ENCODE data around the gene SLC15A4. TPM values are rescaled to one million over a fixed set of nuclear protein-coding genes. Genes with fewer than 3 reads are reported as not detected.

The SLC15A4 gene
- total RNA-seq, 1 experiment from 2014 or later, result 29.1 TPM

- no TSS peak for BruUV-seq (replicated peaks)
- H3K4me3 ChIP-seq (ENCODE audit: low read depth in 2 of 2, low read length in 2 of 2), result no peak overlapping the region
- H3K36me3 ChIP-seq (ENCODE audit: control insufficient read depth, insufficient read depth, low read length), result peaks cover 11% of the 10 kb centered on the region; the same call in 1 of the 2 replicates
- no peaks in the 10 kb centered on the region for H3K9me3 ChIP-seq (ENCODE audit: control insufficient read depth, insufficient read depth, low read depth, low read length)
- H3K27me3 ChIP-seq (ENCODE audit: control insufficient read depth, insufficient read depth, low read length), result no peaks in the 10 kb centered on the region
- ChIA-PET CTCF (no interaction called here), POLR2A (no interaction called here)
- H3K4me1 ChIP-seq (ENCODE audit: control insufficient read depth, insufficient read depth, low read length), result no peaks in the 10 kb centered on the region
- ATAC-seq (no peak), DNase-seq (ENCODE audit: low read depth, low spot score) (no peak)
- H3K27ac ChIP-seq (ENCODE audit: low read length), result no peak overlapping the region
- in situ Hi-C loops (cut with HindIII; ENCODE audit: low pct_unique_long_range_greater_than_20kb, low sequenced_read_pairs) (no loop called here), intact Hi-C loops (cut with micrococcal nuclease; ENCODE audit: unreplicated experiment) (no loop called here)
- no peak for TF ChIP-seq REST (IDR thresholded peaks at IDR 0.05; ENCODE audit: insufficient read depth in 1 of 2, low read depth in 2 of 2, low read length in 1 of 2)
- no peak for TF ChIP-seq SIN3A (IDR thresholded peaks at IDR 0.05; ENCODE audit: borderline replicate concordance, insufficient read depth, low read depth, low read length)
- no peak for TF ChIP-seq CTCF (IDR thresholded peaks at IDR 0.05)
- TF ChIP-seq POLR2AphosphoS5 (IDR thresholded peaks at IDR 0.05; ENCODE audit: low read depth, low read length), result no peak
- TF ChIP-seq TCF7L2 (IDR thresholded peaks at IDR 0.05; ENCODE audit: low read depth, low read length), result no peak
Measured at GRCh38 chr12:128790221-128790620, 33.5 kb downstream of the SLC15A4 start.

- TF ChIP-seq REST (IDR thresholded peaks at IDR 0.05; ENCODE audit: insufficient read depth in 1 of 2, low read depth in 2 of 2, low read length in 1 of 2) (no peak), CTCF (IDR thresholded peaks at IDR 0.05) (no peak), SIN3A (IDR thresholded peaks at IDR 0.05; ENCODE audit: borderline replicate concordance, insufficient read depth, low read depth, low read length) (no peak), POLR2AphosphoS5 (IDR thresholded peaks at IDR 0.05; ENCODE audit: low read depth, low read length) (no peak), TCF7L2 (IDR thresholded peaks at IDR 0.05; ENCODE audit: low read depth, low read length) (no peak)
- ATAC-seq (no peak), DNase-seq (ENCODE audit: low read depth, low spot score) (no peak)
- no peaks in the 10 kb centered on the region for H3K27me3 ChIP-seq (ENCODE audit: control insufficient read depth, insufficient read depth, low read length)
- H3K4me1 ChIP-seq (ENCODE audit: control insufficient read depth, insufficient read depth, low read length), result no peaks in the 10 kb centered on the region
- no TSS peak for BruUV-seq (replicated peaks)
- POLR2A ChIA-PET, result no interaction called here
- H3K27ac ChIP-seq (ENCODE audit: low read length), result no peak overlapping the region
- H3K9me3 ChIP-seq (ENCODE audit: control insufficient read depth, insufficient read depth, low read depth, low read length), result no peaks in the 10 kb centered on the region
- H3K36me3 ChIP-seq (ENCODE audit: control insufficient read depth, insufficient read depth, low read length), result peaks cover 11% of the 10 kb centered on the region; the same call in 1 of the 2 replicates
- intact Hi-C loops (cut with micrococcal nuclease; ENCODE audit: unreplicated experiment) (loop anchor here (10.0 kb wide), 1 partner anchor 1125 kb away; no protein-coding TSS in a partner anchor), in situ Hi-C loops (cut with HindIII; ENCODE audit: low pct_unique_long_range_greater_than_20kb, low sequenced_read_pairs) (no loop called here)
- CTCF ChIA-PET, result no interaction called here
- H3K4me3 ChIP-seq (ENCODE audit: low read depth in 2 of 2, low read length in 2 of 2), result no peak overlapping the region
Measured at GRCh38 chr12:128789356-128789929, 34.3 kb downstream of the SLC15A4 start.

All from Panc1 (cell line).